GM13976 (cell line): Measurements from ENCODE around the gene MLLT3.

ENCODE experiments used
- DNase-seq: peaks from one replicate; pipeline ENCODE4 v3.0.0; 2012; ENCODE audit warnings: low spot score
- in situ Hi-C: fragments of 300-500 bp; cut with MboI; formaldehyde crosslinking; loops from one replicate; pipeline ENCODE4 v1.12.0; 2022; ENCODE audit warnings: low sequenced_read_pairs, mixed read lengths, inconsistent platforms; ENCODE audit not compliant: unreplicated experiment
- TF ChIP-seq, protein P1 (sequence below): IDR thresholded peaks from 2 replicates; pipeline ENCODE4 v1.5.1; 2012; ENCODE audit warnings: borderline replicate concordance, mild to moderate bottlenecking; ENCODE audit not compliant: insufficient read depth; ENCODE audit errors: extremely low read depth, missing control alignments, control extremely low read depth

The MLLT3 gene

DNA sequence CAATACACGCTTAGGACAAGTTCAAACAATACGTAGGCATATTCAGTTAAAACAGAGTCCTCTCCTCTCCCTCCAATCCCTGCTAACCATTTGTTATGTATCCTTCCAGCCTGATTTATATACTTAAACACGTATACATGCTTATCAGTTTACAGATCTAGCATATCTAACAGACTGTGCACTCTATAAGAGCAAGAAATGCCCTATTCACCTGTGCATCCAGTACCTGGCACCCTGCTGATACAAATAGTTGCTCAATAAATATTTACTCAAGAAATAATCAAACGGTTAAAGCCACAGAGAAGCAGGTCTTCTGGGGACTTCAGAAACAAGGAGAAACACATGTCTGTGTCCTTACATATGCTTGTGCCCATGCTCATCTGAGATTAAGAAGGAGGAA lies 55.9 kb downstream of the MLLT3 start:
- DNase-seq: no peak
- in situ Hi-C loops: no loop called here
- TF ChIP-seq, protein P1, sequence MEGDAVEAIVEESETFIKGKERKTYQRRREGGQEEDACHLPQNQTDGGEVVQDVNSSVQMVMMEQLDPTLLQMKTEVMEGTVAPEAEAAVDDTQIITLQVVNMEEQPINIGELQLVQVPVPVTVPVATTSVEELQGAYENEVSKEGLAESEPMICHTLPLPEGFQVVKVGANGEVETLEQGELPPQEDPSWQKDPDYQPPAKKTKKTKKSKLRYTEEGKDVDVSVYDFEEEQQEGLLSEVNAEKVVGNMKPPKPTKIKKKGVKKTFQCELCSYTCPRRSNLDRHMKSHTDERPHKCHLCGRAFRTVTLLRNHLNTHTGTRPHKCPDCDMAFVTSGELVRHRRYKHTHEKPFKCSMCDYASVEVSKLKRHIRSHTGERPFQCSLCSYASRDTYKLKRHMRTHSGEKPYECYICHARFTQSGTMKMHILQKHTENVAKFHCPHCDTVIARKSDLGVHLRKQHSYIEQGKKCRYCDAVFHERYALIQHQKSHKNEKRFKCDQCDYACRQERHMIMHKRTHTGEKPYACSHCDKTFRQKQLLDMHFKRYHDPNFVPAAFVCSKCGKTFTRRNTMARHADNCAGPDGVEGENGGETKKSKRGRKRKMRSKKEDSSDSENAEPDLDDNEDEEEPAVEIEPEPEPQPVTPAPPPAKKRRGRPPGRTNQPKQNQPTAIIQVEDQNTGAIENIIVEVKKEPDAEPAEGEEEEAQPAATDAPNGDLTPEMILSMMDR: no peak

DNA sequence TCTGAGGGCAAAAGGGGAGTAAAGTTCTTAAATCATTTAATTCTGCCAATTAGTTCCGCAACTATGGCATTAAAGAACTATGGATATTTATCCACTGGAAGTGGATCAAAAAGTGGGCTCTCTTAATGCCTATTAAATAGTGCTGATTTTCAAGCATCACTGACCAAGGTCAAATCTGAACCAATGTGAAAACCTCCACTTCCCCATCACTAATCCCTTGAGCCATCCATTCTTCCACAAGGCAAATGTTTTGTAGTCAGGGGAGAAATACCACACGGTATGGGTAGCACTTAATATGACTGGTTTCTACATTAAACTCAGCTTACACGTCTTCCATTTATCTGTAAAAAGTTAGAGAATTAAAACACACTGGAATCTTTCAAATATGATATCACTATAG lies 57.6 kb downstream of the MLLT3 start:
- in situ Hi-C loops: no loop called here
- TF ChIP-seq, protein P1: no peak
- no peak for DNase-seq

DNA sequence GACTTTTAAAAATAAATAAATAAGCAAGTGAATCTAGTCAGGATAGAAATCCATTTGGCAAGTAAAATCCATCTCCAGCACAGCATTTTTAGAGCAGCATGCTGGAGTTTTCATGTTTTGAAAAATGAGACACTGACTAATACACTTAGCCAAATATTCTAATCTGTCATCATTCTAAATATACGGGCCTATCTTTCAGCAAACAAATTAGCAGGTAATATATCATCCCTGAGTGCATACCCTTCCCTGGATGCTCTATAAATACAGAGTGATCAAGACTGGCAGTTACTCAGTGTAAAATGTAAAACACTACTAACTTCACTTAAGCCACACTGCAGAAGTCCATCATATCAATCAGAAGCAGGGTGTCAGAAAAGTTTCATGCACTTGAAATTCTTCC lies 58.4 kb downstream of the MLLT3 start:
- DNase-seq: no peak
- TF ChIP-seq, protein P1: no peak
- in situ Hi-C loops: no loop called here

DNA sequence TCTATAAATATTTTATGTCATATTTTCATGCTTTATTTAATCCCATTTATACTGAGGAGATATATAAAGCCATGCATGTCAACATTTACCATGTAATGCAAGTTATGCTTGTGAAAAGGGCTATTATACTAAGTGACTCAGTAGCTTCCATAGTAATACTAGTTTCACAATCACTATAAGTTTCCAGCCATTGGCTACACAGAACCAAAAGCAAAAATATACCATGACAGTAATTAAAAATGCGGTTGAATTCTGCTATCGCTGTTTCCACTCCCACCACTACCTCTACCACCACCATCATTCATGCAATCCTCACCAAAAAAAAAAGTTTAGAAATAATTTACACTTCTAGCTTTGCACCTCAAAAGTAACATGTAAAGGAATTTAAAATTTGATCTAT lies 60.2 kb downstream of the MLLT3 start:
- in situ Hi-C loops: no loop called here
- no peak for DNase-seq
- TF ChIP-seq, protein P1: no peak

- in situ Hi-C loops: no loop called here
- TF ChIP-seq, protein P1: no peak
- no peak for DNase-seq
These were observed 60.8 kb downstream of the MLLT3 start for GRCh38 chr9:20561531-20561930.

DNA sequence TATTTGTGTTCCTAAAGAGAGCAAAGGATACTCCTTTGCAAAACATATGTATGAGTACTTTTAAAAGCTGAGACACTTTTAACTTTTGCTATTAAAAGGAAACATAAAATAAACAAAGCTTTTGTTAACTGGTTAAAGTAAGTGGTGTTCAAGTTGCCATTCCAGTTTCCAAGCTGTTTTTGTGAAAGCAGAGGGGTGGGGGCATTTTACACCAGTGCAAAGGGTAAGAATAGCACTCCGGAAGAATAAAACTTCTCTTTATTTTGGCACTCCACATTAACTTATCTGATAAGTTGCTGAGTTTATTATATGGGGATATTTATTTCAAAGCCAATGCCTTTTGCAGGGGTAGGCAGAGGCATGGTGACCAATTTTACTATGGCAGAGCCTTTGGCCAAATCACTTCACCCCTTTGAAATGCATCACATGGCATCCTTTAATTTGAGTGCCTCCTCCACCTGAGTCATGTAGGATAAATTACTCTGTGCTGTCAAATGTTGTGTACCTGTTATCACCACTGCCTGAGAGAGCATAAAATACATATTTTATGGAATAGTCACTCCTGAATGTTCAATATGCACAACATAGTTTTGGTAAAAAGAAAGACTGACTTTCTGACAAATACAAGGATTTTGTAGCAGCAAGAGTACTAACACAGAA lies 62.9 kb downstream of the MLLT3 start:
- in situ Hi-C loops: no loop called here
- TF ChIP-seq, protein P1: no peak
- no peak for DNase-seq
